NCI-H2171 treated with DMSO at 0.1 percent for 48 hours (cell line): ENCODE results near the gene CACNA2D3.
A peak's percentile ranks its signal among the peaks of the same experiment; 100 is the strongest.
"Not testable (repeated sequence)": the region's sequence is repeated elsewhere in the genome, so short reads cannot be mapped to it uniquely, and the experiment has no call there.

ENCODE experiments used
- DNase-seq: peaks from one replicate; lab custom pipeline; 2025; lab: John Stamatoyannopoulos, UW

The CACNA2D3 gene

DNA sequence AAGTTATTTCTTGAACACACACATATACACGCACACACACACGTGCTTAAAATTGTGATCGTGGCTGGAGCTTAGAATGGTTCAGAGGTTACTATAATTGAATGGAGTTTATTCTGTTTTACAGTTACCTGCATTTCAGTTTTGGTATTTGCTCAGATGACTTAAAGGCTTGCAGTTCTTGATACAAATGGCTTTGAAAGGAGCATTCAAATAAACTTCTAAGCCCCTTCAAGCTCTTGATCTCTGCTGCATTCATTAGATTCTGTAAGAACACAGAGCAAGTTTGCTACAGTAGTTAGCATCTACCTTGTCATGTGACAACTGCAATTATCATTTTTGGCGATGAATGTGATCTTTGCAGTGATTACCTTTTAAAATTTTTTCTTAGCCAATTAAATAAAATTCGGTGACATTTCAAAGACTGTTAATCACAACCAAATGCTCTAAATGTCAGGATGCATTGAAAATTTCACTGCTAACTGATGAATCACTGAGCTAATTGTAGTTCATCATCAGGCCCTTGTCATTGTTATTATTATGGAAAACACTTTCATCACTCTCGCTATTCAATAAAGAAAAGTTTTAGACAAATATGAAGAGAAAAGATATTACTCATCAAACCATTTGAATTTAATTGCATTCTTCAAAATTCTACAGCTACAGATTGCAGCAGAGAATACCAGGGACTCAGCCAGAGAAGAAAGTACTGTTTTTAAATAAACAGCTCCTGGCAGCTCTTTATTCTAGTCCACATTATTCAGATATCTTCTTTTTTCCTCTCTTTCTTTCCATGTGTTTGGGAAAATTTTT lies 509.4 kb downstream of the CACNA2D3 start:
- no peak for DNase-seq

DNA sequence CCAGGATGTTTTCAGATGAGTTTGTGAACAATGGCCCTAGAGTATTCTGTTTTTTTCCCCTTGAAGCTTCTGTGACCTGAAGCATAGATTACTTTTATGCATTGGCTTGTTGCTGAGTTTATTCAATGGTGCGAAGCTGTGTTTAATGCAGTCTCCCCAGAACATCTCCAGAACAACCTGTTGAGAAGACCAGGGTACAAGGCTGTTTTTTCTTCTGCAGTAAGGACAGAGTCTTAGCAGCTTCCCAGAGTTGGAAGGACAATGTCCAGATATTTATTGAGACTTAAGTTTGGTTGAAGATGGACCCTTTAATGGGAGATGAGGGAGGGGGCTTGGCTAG lies 509.9 kb downstream of the CACNA2D3 start:
- DNase-seq, result no peak

DNA sequence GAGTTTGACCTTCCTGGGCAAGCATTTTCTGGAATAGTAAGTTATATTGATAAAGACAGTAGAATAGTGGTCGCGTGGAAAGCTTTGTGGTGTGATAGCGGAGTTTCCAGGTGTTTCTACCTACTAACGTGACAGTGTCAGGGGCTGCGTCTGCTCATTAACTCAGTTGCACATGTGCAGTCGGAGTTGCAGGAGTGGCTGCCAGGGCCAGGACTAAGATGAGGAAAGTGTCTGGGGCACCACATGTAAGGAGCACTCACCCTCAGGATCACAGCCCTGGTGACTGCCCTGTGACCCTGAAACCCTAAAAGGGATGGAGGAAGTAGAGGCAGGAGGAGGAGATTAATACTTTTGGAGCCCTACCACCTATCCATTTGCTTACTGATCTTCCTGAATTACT lies 510.5 kb downstream of the CACNA2D3 start:
- no peak for DNase-seq

DNA sequence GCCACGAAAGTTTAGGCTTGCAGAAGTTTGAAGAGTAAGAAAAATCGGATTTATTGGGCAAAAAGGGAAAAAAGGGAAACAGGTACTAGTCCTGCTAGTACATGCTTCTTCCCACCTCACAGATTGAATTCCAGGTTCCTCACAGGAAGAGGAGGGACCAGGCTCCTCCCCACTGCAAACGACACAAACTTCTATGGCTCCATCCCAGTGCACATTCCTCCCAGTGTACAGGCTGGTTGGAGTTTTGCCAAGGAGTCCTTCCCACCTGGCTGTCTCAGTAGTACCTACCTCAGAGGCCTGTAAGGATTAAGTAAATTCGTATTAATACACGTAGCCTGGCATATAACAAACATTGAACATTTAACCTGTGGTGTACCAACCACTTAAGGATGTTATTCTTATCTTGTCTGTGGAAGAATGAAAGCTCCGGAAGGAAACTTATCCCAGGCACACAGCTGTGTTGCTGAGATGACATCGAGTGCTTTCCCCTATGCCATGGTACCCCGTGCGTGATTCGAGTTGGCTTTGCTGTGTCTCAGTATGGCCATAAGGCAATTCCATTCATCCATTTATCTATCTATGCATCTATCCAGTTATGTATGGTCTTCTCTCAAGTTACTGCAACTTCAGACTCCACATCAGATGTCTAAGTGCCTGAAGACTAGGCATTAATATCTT lies 511.2 kb downstream of the CACNA2D3 start:
- no peak for DNase-seq

DNA sequence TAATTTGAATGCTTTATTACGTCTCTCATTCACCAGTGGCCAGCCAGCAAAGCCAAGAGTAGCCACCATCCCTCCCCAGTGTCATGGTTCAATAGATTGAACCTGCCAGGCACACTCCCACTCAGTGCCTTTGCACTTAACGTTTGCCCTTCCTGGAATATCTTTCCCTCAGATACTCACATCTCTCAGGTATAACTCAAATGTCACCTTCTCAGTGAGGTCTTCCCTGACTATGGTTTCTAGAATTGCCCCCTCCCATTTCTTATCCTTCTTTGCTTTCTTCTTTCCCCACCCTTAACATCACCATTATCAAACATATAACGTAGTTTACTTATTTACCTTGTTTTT lies 511.7 kb downstream of the CACNA2D3 start:
- no peak for DNase-seq

DNA sequence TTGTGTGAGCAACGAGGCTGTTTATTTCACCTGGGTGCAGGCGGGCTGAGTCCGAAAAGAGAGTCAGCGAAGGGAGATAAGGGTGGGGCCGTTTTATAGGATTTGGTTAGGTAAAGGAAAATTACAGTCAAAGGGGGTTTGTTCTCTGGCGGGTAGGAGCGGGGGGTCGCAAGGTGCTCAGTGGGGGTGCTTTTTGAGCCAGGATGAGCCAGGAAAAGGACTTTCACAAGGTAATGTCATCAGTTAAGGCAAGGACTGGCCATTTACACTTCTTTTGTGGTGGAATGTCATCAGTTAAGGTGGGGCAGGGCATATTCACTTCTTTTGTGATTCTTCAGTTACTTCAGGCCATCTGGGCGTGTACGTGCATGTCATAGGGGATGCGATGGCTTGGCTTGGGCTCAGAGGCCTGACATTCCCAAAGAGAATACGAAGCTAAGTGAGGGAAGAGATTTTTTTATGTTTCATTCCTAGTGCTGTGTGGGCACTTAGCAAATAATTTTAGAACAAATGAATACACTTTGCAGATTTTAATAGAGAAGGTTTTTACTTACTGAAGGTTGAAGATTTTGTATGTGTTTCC lies 517.5 kb downstream of the CACNA2D3 start:
- DNase-seq, result not testable (repeated sequence)

DNA sequence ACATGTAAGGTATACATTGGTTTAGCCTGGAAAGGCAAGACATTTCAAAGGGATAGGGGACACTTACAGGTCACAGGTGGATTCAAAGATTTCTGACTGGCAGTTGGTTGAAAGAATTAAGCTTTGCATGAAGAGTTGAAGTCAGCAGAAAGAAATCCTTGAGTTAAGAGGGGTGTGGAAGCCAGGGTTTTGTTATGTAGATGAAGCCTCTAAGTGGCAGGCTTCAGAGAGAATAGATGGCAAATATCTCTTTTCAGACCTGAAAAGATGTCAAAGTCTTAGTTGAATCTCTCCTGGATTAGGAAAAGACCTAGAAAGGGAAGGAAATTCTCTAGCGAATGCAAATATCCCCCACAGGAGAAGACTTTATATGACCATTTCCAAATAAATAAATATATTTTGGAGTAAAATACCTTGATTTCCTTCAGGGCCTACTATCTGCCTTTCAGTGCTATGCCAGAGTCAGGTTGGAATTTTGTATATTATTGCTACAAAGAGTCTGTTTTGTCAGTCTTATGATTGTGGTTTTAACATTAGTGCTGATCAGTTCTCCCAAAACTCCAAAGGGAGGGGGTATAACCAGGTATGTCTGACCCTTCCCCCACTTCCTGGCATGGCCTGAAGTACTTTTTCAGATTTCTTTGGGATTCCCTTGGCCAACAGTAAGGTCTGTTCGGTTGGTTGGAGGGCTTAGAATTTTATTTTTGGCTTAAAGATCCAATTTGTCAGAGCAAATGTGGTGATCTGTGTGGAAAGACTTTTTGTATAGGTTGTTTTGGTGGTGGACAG lies 519.1 kb downstream of the CACNA2D3 start:
- no peak for DNase-seq

DNA sequence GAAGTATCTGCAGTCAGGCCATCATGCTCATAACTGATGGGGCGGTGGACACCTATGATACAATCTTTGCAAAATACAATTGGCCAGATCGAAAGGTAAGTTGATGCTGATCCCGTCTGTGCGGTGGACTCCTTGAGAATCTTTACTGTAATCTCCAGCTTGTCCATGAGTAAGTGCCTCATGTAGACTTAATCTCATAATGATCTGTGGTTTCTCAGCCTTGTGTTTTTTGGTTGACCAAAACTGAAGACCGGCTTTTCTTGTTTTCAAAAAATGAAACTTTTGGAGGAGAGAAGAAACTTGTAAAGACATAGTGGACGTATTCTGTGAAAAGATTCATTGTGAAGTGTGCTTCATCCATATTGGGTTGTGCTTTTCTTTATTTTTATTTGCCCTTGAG lies 519.8 kb downstream of the CACNA2D3 start:
- no peak for DNase-seq

DNA sequence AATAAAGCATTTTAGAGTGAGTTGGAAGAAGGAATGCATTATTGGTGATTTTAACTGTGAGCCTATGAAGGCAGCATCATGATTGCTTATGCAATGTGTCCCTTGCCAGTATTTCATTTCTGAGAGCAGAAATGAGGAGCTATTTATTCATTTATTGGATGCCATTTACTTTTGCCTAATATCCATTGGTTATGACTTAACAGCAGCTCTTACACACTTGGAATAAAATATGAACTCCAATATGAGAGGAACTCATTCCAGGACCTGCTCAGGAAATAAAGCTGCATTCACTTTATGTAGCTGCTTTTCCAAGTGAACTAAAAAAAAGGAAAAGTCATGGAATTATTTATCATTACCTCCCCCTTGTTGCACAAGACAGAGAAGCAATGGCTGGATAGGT lies 525.4 kb downstream of the CACNA2D3 start:
- no peak for DNase-seq

DNA sequence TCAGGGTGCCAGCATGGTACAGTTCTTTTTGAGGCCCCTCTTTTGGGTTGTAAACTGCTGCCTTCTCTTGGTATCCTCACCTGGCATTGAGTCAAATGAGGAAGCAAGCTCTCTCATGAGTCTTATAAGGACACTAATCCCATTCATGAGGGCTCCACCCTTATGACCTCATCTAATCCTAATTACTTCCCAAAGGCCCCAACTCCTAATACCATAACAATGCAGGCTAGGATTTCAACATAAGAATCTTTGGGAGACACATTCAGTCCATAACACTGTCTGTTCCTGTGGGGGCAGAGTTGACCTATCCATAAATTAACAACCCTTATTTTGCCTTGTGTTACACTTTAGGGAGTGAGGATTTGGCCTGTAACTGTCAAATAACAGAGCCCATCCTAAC lies 527.2 kb downstream of the CACNA2D3 start:
- DNase-seq, result no peak

DNA sequence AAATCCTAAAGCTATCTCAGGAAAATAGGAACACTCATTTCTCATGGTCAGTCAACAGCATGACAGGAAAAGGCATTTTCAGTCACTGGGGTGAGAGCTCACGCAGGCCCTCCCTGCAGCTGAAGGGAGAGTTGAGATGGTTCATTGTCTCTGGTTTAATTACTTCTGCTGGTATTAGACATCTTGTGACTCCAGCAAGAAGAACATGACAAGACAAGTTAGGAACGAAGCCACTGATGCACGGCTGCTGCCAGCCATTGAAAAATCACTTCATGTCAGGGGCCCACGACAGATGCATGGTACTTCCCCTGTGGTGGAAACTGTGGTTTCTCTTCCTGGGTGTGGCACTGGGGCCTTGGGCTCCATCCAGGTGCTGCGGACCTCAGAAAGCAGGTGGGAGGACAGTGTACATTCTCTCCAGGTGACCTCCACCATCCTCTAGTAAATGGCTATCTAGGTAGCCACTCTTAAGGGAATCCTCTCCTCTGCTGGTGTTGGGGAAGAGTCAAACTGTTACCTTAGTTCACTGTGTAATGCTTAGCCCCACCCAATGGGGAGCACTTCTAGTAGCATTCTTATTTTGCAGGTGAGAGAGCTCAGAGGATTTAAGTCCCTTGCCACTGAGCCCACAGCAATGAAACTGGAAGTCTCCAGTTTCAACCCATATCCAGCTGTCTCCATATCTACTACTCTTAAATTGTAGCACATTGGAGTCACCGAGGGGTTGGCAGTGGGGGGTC lies 531.3 kb downstream of the CACNA2D3 start:
- DNase-seq, result no peak

DNA sequence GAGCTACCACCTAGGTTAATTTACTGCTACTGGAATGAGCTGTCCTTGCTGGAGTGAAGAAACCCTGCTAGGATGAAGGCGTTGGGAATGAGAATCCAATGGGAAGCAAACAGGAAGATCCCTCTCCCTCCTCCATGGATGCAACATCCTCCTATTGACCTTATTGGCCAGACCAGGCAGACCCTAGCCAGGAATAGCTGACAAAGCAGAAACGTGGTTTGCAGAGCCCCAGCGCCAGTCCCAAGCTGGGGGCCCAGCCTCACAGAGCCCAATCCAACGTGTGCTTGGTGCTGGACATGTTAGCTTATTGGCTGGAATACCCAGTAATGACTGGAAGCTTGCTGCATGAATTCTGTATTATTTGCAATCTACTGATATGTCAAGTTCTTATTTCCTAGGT lies 532.4 kb downstream of the CACNA2D3 start:
- DNase-seq, result no peak

DNA sequence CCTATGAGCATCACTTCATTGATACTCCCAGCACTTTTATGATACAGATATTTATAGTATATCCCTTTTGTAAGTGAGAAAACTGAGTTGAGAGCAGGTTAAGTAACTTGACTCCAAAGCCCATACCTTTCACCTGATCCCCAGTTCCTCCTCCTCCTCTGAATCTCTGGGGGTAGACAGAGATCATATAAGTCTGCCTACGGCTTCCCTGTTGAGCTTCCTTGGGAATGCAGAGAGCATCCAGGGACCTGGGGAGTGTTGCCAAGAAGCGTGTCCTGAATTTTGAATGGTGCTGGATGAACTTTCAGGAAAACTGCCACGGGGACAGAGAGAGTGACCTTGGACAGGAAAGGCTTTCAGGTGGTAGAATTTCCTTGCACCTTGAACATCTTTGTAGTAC lies 537.0 kb downstream of the CACNA2D3 start:
- no peak for DNase-seq

DNA sequence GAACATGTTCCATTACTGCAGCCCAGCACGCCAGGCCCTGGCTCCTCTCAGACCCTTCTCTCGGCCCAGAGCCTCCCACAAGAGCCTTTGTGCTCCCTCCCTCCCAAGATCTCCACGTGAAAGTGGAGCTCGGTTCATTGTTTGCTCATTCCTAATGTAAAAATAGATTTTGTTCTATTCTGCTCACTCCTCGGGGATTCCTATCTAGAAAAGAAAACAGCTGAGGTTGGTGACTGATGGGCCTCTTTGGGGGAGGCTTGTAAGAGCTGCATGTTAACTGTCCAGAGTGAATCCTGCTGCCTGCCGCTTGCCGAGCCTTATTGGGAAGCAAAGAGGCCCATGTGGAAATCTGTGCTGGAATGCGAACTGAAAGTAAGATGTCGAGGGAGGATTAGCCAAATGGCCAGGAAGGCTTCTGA lies 538.4 kb downstream of the CACNA2D3 start:
- no peak for DNase-seq

DNA sequence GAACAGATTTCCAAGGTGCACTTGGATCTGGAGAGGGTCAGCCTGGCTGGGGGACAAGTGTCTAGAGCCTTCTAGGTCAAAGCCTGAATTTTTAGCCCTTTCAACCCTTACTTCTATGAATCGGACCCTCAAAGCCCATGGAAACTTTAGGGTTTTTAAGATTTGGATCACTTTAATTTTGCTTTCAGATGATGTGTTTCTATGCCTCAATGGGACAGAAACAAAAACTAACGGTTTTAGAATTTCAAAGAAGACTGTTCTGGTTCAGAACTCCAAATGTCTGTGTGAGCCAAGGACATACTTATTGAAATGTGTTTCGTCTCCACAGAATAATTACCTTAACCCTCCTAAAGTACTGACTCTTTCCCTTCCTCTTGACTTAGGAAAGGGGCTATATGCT lies 538.8 kb downstream of the CACNA2D3 start:
- no peak for DNase-seq

DNA sequence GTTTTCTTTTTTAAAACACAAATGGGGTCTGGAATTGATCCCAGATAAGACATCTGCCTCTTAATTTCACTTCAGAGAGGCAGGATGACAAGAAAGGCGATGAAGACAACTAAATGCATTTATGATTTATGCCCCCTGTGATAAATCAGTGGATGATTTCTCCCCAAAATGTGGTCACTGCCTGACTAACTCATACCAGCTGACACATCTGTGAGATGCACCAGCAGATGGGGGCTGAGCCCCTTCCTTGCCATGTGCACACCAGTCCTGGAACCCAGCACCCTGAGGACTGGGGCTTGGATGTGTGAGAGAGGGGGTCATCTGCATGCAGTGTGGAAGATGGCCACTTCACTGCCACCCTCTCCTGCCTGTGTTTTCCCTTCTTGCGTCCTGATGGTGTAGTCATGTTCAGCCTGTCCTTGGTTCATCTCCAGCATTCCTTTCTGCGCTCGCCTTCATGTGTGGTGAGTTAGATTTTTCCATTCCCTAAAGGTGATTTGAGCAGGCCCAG lies 541.2 kb downstream of the CACNA2D3 start:
- no peak for DNase-seq

DNA sequence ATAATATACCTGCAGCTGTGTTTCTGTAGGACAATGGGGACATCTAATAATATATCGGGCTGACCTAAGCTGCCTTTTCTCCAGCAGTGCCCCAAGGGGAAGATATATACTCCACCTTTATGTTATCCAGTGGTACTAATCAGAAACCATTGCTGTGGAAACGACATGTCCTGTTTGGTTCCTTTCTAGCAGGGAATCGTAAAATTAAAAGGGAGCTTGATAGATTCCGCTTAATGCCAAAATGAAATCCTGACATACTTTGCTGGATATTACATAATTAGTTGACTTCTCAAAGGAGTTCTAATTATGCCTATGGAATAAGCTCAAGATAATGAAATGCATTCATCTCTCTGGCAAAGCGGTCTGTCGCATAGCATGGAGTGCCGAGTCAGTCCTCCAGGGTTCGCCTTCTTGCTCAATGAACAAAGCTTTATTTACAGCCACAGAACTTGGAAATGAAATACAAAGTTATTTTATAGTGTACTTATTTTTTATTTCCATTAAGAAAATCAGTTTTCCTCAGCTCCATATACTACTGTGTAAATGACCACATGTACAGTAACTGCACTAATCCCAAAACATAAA lies 542.8 kb downstream of the CACNA2D3 start:
- no peak for DNase-seq

DNA sequence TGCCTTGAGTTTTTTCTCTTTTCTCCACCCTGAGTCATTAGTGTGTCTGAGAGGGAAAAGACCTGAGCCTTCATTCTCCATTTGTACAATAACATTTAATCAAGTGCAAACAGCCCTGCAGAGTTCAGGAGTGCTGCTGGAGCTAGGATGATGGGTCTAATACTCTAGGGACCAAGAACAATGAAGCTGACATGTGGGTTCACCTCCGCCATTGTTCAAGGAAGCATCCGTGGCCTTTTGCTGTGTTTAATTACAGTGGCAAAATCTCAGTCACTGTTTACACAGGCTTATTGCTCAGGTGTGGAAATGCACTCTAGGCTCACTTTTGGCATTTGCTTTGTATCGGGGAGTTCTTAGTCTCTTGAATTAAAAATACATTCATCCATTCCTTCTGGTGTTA lies 545.9 kb downstream of the CACNA2D3 start:
- peak; percentile 29 for DNase-seq

DNA sequence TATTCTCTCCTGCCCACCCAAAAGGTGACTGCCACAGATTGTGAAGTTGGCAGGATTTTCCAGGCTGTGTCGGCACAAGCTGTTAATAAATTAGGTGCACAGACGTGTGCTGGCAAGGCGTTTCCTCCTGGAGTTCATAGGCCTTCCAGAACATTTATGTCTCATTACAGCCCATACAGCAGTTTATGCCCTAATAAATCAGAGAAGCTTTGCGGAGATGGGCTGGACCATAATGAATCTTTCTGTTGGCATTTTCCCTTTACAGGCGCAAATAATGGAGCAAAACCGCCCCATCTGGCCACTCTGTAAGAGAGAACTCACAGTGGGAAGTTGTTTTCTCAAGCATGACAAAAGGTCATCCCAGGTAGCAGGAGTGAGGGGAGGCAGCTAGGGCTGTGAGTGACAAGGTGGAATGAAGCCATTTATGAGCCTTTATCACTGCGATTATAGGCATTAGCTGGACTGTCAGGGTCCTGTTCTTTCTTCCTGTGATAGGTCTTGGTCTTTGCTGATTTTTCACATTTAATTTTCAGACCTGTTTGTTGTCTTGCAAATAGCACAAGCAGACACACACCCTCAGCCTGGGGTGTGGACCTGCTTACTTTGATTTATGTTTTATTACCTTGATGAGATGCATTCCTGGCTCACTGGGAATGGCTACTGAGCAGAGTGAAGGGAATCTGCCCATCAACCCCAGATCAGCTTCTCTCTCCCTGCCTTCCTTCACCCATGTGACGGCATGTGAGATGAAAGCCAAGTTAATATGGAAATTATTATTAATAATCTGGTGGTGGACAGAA lies 548.0 kb downstream of the CACNA2D3 start:
- DNase-seq, result peak; percentile 61

DNA sequence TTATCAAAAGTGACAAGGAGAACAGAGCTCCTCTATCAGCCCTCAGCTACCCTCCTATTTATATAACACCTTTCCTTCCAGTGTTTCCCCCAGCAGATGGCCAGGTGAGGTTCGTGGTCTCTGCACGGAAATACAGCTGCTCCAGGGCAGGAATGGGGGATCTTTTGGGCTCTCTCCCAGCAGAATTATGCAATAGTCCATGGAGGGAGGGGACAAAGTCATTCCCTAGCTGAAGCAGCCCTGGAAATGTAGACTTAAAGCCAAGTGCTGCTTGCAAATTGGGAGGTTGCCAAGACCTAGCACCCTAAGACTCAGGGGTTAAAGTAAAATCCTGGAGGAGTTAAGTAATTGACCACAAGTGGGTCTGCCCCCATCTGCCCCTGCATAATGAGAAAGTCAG lies 549.2 kb downstream of the CACNA2D3 start:
- DNase-seq, result peak; percentile 79

DNA sequence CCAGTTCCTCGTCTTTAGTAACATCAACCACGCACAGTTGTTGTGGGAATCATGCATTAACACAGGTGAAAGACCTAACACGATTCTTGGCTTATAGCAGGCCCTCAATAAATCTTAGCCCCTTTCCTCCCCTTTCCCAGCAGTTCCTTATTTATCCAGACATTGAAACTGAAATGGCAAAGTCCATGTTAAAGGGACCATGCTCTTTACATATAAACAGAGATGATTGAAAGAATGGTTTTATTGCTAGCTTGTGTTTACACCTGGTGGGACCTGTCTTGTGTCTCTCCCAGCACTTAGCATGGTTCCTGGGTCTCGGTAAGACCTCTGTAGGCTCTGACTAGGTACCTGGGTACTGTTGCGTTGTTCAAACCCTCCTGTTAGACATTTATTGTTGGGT lies 553.7 kb downstream of the CACNA2D3 start:
- no peak for DNase-seq
